IPS-18c (cell line): ENCODE measurements around the gene ODAD4.
"Not testable (repeated sequence)": the region's sequence is repeated elsewhere in the genome, so short reads cannot be mapped to it uniquely, and the experiment has no call there.

Experiments used
- H3K4me3 ChIP-seq: 2 replicates; pipeline ENCODE4 v1.7.0; 2013; ENCODE audit warnings: low read depth, mild to moderate bottlenecking, low read length, moderate library complexity; ENCODE audit not compliant: insufficient read depth
- H3K9me3 ChIP-seq: one replicate; pipeline ENCODE4 v1.6.1; 2013; ENCODE audit warnings: mild to moderate bottlenecking, low read length, moderate library complexity; ENCODE audit not compliant: control insufficient read depth, insufficient read depth

Gene ODAD4

GRCh38 chr17:42002792-42003301 lies 72.4 kb downstream of the ODAD4 start:
- no peak overlapping the region for H3K4me3 ChIP-seq
- H3K9me3 ChIP-seq = no peaks in the 10 kb centered on the region

- no peaks in the 10 kb centered on the region for H3K9me3 ChIP-seq
- no peak overlapping the region for H3K4me3 ChIP-seq
These were observed 74.7 kb downstream of the ODAD4 start for GRCh38 chr17:42005166-42005565.

- Histone ChIP-seq H3K4me3 (no peak overlapping the region), H3K9me3 (no peaks in the 10 kb centered on the region)
These were observed 78.8 kb downstream of the ODAD4 start for GRCh38 chr17:42009170-42009569.

- H3K9me3 ChIP-seq, H3K4me3 ChIP-seq: not testable (repeated sequence)
These were observed 79.9 kb downstream of the ODAD4 start for GRCh38 chr17:42010266-42010680.

GRCh38 chr17:42010898-42011516 lies 80.6 kb downstream of the ODAD4 start:
- Histone ChIP-seq H3K9me3 (no peaks in the 10 kb centered on the region), H3K4me3 (no peak overlapping the region)

GRCh38 chr17:42012363-42012762 lies 81.9 kb downstream of the ODAD4 start:
- not testable (repeated sequence) for H3K4me3 ChIP-seq, H3K9me3 ChIP-seq

- not testable (repeated sequence) for H3K4me3 ChIP-seq, H3K9me3 ChIP-seq
These were observed 83.3 kb downstream of the ODAD4 start for GRCh38 chr17:42013740-42014139.
